ENCODE results near the gene SEMA3E. TPM values are rescaled to one million over a fixed set of nuclear protein-coding genes. Genes with fewer than 3 reads are reported as not detected.

Gene SEMA3E
- total RNA-seq, 4 donors from 2014 or later: 1.0 to 2.2 (median 2.0) TPM

DNA sequence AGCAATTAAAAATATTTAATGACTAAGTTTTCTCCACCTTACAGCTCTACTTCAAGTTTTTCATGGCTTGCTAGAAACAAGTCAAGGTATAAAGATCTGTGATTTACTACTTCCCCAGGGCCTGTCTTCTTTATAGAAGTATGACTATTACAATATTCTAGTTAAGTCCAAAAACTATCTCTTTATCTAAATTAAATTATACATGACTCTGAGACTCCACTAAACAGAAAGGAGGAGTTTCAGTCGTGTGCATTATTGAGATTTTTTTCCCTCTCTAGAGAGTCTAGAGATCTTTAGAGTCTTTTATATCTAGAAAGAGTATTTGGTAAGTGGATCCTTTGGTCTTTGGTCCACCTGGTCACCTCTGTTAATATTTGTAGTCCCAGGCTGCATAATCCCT, 100.7 kb downstream of the SEMA3E start:
- TF ChIP-seq POLR2AphosphoS5 (IDR thresholded peaks at IDR 0.05) (no peak), EP300 (IDR thresholded peaks at IDR 0.05) (no peak), POLR2A (IDR thresholded peaks at IDR 0.05) (no peak)
- TF ChIP-seq, protein P1, sequence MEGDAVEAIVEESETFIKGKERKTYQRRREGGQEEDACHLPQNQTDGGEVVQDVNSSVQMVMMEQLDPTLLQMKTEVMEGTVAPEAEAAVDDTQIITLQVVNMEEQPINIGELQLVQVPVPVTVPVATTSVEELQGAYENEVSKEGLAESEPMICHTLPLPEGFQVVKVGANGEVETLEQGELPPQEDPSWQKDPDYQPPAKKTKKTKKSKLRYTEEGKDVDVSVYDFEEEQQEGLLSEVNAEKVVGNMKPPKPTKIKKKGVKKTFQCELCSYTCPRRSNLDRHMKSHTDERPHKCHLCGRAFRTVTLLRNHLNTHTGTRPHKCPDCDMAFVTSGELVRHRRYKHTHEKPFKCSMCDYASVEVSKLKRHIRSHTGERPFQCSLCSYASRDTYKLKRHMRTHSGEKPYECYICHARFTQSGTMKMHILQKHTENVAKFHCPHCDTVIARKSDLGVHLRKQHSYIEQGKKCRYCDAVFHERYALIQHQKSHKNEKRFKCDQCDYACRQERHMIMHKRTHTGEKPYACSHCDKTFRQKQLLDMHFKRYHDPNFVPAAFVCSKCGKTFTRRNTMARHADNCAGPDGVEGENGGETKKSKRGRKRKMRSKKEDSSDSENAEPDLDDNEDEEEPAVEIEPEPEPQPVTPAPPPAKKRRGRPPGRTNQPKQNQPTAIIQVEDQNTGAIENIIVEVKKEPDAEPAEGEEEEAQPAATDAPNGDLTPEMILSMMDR (IDR thresholded peaks at IDR 0.05): no peak
- no peak for DNase-seq (ENCODE audit: low spot score in 2 of 2)

DNA sequence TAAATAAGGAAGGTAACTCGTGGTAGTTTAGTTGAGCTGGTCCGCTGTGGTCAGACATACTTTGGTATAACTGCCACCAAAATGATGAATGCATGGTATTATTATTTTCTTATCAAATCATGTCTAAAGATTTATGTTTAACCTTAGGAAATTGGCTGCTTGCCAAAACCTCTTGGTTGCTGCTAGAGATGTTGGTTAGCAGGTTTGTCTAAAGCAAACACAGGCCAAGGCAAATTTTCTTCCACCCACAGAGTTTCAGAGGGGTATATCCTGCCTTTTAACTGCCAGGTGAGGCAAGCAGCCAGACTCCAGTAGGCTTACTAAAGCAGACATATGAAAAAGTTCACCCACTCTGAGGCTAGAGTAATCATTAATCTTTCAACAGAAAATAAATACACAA, 101.4 kb downstream of the SEMA3E start:
- WGBS: 40% methylated on average over 2 of the region's 2 CpGs
- H3K27ac ChIP-seq: no peak overlapping the region
- TF ChIP-seq POLR2A (IDR thresholded peaks at IDR 0.05) (no peak), POLR2AphosphoS5 (IDR thresholded peaks at IDR 0.05) (no peak), EP300 (IDR thresholded peaks at IDR 0.05) (no peak)
- TF ChIP-seq, protein P1 (IDR thresholded peaks at IDR 0.05): no peak

More for the DNA sequence above, 100.7 kb downstream of the SEMA3E start:
- peaks cover 3% of the 10 kb centered on the region for H3K9me3 ChIP-seq
- H3K27me3 ChIP-seq: no peaks in the 10 kb centered on the region
- H3K4me1 ChIP-seq: peaks cover 2% of the 10 kb centered on the region
- WGBS: 50% methylated on average over 1 of the region's 1 CpG
- H3K4me3 ChIP-seq: no peak overlapping the region
- H3K27ac ChIP-seq: no peak overlapping the region
- H3K36me3 ChIP-seq: no peaks in the 10 kb centered on the region

DNA sequence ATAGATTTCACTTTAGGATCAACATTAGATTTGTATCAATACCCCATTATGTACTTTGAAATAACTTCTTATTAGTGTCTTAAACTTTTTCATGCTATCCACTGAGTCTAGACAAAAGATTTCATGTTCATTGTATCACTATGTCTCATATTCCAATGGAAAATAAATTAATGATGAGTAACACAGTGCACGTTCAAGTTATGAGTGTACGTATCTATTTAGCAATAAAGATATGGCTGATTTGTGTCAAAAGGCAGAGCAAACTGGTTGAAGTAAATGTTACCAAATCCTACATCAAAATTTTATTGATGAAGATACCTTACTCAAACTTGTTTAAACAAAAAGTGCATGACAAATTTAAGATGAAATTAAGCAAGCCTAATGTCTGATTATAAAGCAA, 102.4 kb downstream of the SEMA3E start:
- no peak overlapping the region for H3K4me3 ChIP-seq
- peaks cover 2% of the 10 kb centered on the region for H3K4me1 ChIP-seq
- DNase-seq (ENCODE audit: low spot score in 2 of 2): no peak
- no peak overlapping the region for H3K27ac ChIP-seq
- H3K27me3 ChIP-seq: no peaks in the 10 kb centered on the region
- TF ChIP-seq POLR2AphosphoS5 (IDR thresholded peaks at IDR 0.05) (no peak), EP300 (IDR thresholded peaks at IDR 0.05) (no peak)
- TF ChIP-seq, protein P1 (IDR thresholded peaks at IDR 0.05): no peak
- no peaks in the 10 kb centered on the region for H3K36me3 ChIP-seq
- H3K9me3 ChIP-seq: no peaks in the 10 kb centered on the region
- WGBS: 30% methylated on average over 2 of the region's 2 CpGs

More for the DNA sequence above, 101.4 kb downstream of the SEMA3E start:
- peaks cover 2% of the 10 kb centered on the region for H3K4me1 ChIP-seq
- H3K9me3 ChIP-seq: peaks cover 2% of the 10 kb centered on the region
- no peak overlapping the region for H3K4me3 ChIP-seq
- no peaks in the 10 kb centered on the region for H3K27me3 ChIP-seq
- no peaks in the 10 kb centered on the region for H3K36me3 ChIP-seq
- DNase-seq (ENCODE audit: low spot score in 2 of 2): no peak

DNA sequence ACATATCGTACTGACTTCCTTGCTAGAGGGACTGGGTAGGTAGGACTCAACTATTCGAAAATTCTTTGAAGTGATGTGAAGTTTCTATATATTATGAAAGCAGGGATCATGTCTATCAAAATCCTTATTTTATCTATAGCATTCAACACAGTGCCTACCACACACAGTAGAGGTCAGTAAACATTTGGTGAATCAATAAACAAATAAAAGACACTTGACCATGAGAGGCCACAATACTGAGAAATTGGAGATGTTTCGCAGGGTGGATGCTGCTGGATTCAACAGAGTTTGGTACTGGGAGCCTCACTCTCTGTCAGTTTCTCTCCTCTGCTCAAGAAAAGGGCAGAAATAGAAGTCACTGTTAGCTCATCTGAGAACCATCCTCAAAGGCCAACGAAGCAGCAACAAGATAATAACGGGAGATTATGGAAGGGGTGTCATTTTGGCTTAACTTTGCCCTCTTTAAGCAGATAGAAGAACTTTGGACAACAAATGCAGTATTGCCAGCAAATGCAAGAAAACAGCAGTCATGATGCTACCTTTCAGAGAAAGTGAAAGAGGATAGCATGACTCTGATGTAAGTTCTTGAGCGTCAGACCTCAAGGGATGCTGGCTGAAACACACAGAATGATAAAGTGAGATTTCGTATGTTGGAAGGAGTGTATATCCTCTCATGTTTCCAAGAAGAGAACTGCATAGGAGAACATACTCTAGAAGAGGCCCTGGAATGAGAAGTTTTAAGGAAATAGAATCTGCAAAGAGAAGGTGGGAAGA, 107.6 kb downstream of the SEMA3E start:
- no peaks in the 10 kb centered on the region for H3K4me1 ChIP-seq
- H3K36me3 ChIP-seq: no peaks in the 10 kb centered on the region
- TF ChIP-seq EP300 (IDR thresholded peaks at IDR 0.05) (no peak), POLR2A (IDR thresholded peaks at IDR 0.05) (no peak)
- TF ChIP-seq, protein P1 (IDR thresholded peaks at IDR 0.05): no peak
- 83% methylated on average over 7 of the region's 7 CpGs for WGBS
- DNase-seq (ENCODE audit: low spot score in 2 of 2): no peak
- H3K27ac ChIP-seq: no peak overlapping the region
- no peaks in the 10 kb centered on the region for H3K27me3 ChIP-seq
- no peaks in the 10 kb centered on the region for H3K9me3 ChIP-seq
- H3K4me3 ChIP-seq: no peak overlapping the region

DNA sequence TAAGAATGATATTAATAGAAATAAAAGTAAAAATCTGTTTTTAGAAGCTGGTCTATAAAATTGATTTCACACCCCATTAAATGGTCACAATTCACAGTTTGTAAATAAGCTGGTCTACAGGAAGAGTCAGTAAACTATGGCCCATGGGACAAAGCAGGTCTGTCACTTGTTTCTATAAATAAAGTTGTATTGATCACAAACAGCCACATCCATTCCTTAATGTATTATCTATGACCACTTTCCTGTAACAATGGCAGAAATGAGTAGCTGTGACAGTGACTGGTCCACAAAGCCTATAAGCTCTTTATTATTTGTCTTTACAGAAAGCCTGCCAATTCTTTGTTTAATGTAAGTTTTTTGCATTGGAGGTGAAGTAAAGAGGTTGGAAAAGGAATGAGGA, 114.5 kb downstream of the SEMA3E start:
- no peaks in the 10 kb centered on the region for H3K27me3 ChIP-seq
- TF ChIP-seq, protein P1 (IDR thresholded peaks at IDR 0.05): no peak
- TF ChIP-seq POLR2AphosphoS5 (IDR thresholded peaks at IDR 0.05): no peak
- TF ChIP-seq EP300 (IDR thresholded peaks at IDR 0.05): no peak
- no peak for TF ChIP-seq POLR2A (IDR thresholded peaks at IDR 0.05)
- DNase-seq (ENCODE audit: low spot score in 2 of 2): no peak
- H3K4me1 ChIP-seq: no peaks in the 10 kb centered on the region
- no peaks in the 10 kb centered on the region for H3K36me3 ChIP-seq
- H3K4me3 ChIP-seq: no peak overlapping the region
- no peak overlapping the region for H3K27ac ChIP-seq
- H3K9me3 ChIP-seq: no peaks in the 10 kb centered on the region

All from suprapubic skin (tissue), 4 donors.